Activated T-helper 1 cell treated with anti-CD3 and anti-CD28 coated beads, Interleukin-12 subunit alpha, Interleukin-12 subunit beta, Interleukin-2, Interleukin-4 antibody, amounts not matched to agents 30 ng/mL and 10 ng/mL and 1 ng/mL, durations not matched to agents 14 hours and 24 hours and 36 hours (primary cell): ENCODE data around the gene PTH2. TPM values are rescaled to one million over a fixed set of nuclear protein-coding genes. Genes with fewer than 3 reads are reported as not detected.
A peak's percentile ranks its signal among the peaks of the same experiment; 100 is the strongest.
"Not testable (repeated sequence)": the region's sequence is repeated elsewhere in the genome, so short reads cannot be mapped to it uniquely, and the experiment has no call there.

Source experiments
- DNase-seq: peaks from one replicate; pipeline ENCODE4 v3.0.0; 2021; ENCODE audit warnings: low spot score
- H3K27ac Mint-ChIP-seq: one replicate; pipeline ENCODE4 v1.8.0; 2021; ENCODE audit warnings: mild to moderate bottlenecking, mixed read lengths
- H3K27me3 Mint-ChIP-seq: one replicate; pipeline ENCODE4 v1.8.0; 2022; ENCODE audit warnings: mild to moderate bottlenecking, moderate library complexity, mixed read lengths; ENCODE audit not compliant: insufficient read depth
- H3K36me3 Mint-ChIP-seq: one replicate; pipeline ENCODE4 v1.8.0; 2021; ENCODE audit warnings: low read depth, mixed read lengths
- H3K4me1 Mint-ChIP-seq: one replicate; pipeline ENCODE4 v1.8.0; 2021; ENCODE audit warnings: low read depth, mixed read lengths
- H3K4me3 Mint-ChIP-seq: one replicate; pipeline ENCODE4 v1.8.0; 2021; ENCODE audit warnings: mild to moderate bottlenecking, moderate library complexity, mixed read lengths
- H3K9me3 Mint-ChIP-seq: one replicate; pipeline ENCODE4 v1.8.0; 2021; ENCODE audit warnings: mixed read lengths
- intact Hi-C: fragments of 100-400 bp; cut with micrococcal nuclease; formaldehyde crosslinking; loops from one replicate; pipeline ENCODE4 v1.15.1; 2024
- total RNA-seq: library from RNA; stranded (reverse); gene quantifications from 2 replicates; pipeline ENCODE4 v1.2.3, GENCODE V29; 2022

PTH2 gene
- total RNA-seq, 1 donor from 2014 or later: not detected

GRCh38 chr19:49391581-49392399 lies 31.5 kb downstream of the PTH2 start:
- Mint-ChIP-seq H3K27ac (peak overlapping the region; percentile 5), H3K27me3 (peaks cover 3% of the 10 kb centered on the region), H3K36me3 (no peaks in the 10 kb centered on the region), H3K4me3 (no peak overlapping the region), H3K4me1 (peaks cover 12% of the 10 kb centered on the region), H3K9me3 (no peaks in the 10 kb centered on the region)
- DNase-seq: peak; percentile 71
- intact Hi-C loops: loop anchor here (1.0 to 2.0 kb wide), 6 partner anchors 16 to 155 kb away; no protein-coding TSS in a partner anchor

GRCh38 chr19:49390929-49391359 lies 32.3 kb downstream of the PTH2 start:
- Mint-ChIP-seq H3K27me3 (peaks cover 3% of the 10 kb centered on the region), H3K4me3 (no peak overlapping the region), H3K4me1 (peaks cover 12% of the 10 kb centered on the region), H3K27ac (no peak overlapping the region), H3K9me3 (no peaks in the 10 kb centered on the region), H3K36me3 (no peaks in the 10 kb centered on the region)
- DNase-seq: no peak
- intact Hi-C loops: no loop called here

- no peak for DNase-seq
- no peak overlapping the region for H3K27ac Mint-ChIP-seq
- H3K36me3 Mint-ChIP-seq: no peaks in the 10 kb centered on the region
- H3K4me3 Mint-ChIP-seq: no peak overlapping the region
- H3K9me3 Mint-ChIP-seq: no peaks in the 10 kb centered on the region
- intact Hi-C loops: no loop called here
- H3K27me3 Mint-ChIP-seq: peaks cover 3% of the 10 kb centered on the region
- peaks cover 12% of the 10 kb centered on the region for H3K4me1 Mint-ChIP-seq
Measured at GRCh38 chr19:49390131-49390928, 32.9 kb downstream of the PTH2 start.

- no peak for DNase-seq
- intact Hi-C loops: no loop called here
- Mint-ChIP-seq H3K4me1 (peaks cover 12% of the 10 kb centered on the region), H3K27ac (no peak overlapping the region), H3K4me3 (no peak overlapping the region), H3K9me3 (no peaks in the 10 kb centered on the region), H3K27me3 (peaks cover 3% of the 10 kb centered on the region), H3K36me3 (no peaks in the 10 kb centered on the region)
Measured at GRCh38 chr19:49389406-49389805, 33.8 kb downstream of the PTH2 start.

- intact Hi-C loops: no loop called here
- H3K9me3 Mint-ChIP-seq: peaks cover 4% of the 10 kb centered on the region
- H3K4me3 Mint-ChIP-seq: no peak within 1 kb of the TSS
Measured at GRCh38 chr19:49387936-49388372, 35.3 kb downstream of the PTH2 start, which contains the start of gene KASH5. KASH5 (plus strand) TSS chr19:49388249; CDS start chr19:49390884, 2,635 bp downstream.

GRCh38 chr19:49383599-49383998 lies 39.6 kb downstream of the PTH2 start:
- H3K36me3 Mint-ChIP-seq: no peaks in the 10 kb centered on the region
- H3K27me3 Mint-ChIP-seq: peaks cover 12% of the 10 kb centered on the region
- no peaks in the 10 kb centered on the region for H3K4me1 Mint-ChIP-seq
- no peak for DNase-seq
- no peak overlapping the region for H3K4me3 Mint-ChIP-seq
- H3K9me3 Mint-ChIP-seq: peaks cover 10% of the 10 kb centered on the region
- no peak overlapping the region for H3K27ac Mint-ChIP-seq
- intact Hi-C loops: no loop called here

More at GRCh38 chr19:49387936-49388372, 35.3 kb downstream of the PTH2 start, which contains the start of gene KASH5:
- Mint-ChIP-seq H3K4me1 (peaks cover 12% of the 10 kb centered on the region), H3K27ac (no peak within 1 kb of the TSS), H3K27me3 (peaks cover 8% of the 10 kb centered on the region), H3K36me3 (no peaks in the 10 kb centered on the region)
- DNase-seq: peak; percentile 62

- intact Hi-C loops: no loop called here
- Mint-ChIP-seq H3K27ac (no peak overlapping the region), H3K9me3 (peaks cover 10% of the 10 kb centered on the region), H3K27me3 (peaks cover 13% of the 10 kb centered on the region), H3K4me1 (no peaks in the 10 kb centered on the region), H3K36me3 (no peaks in the 10 kb centered on the region), H3K4me3 (no peak overlapping the region)
- no peak for DNase-seq
Measured at GRCh38 chr19:49382639-49383038, 40.6 kb downstream of the PTH2 start.

- Mint-ChIP-seq H3K27ac (no peak overlapping the region), H3K4me1 (no peaks in the 10 kb centered on the region), H3K9me3 (peaks cover 10% of the 10 kb centered on the region), H3K27me3 (peaks cover 13% of the 10 kb centered on the region), H3K4me3 (no peak overlapping the region), H3K36me3 (no peaks in the 10 kb centered on the region)
- DNase-seq: no peak
- intact Hi-C loops: no loop called here
Measured at GRCh38 chr19:49380391-49380790, 42.9 kb downstream of the PTH2 start.

GRCh38 chr19:49378512-49378911 lies 44.7 kb downstream of the PTH2 start:
- DNase-seq: no peak
- Mint-ChIP-seq H3K4me3 (no peak overlapping the region), H3K4me1 (no peaks in the 10 kb centered on the region), H3K27me3 (peaks cover 9% of the 10 kb centered on the region), H3K36me3 (no peaks in the 10 kb centered on the region), H3K27ac (no peak overlapping the region), H3K9me3 (peaks cover 7% of the 10 kb centered on the region)
- intact Hi-C loops: no loop called here

GRCh38 chr19:49374665-49375434 lies 48.4 kb downstream of the PTH2 start:
- peaks cover 4% of the 10 kb centered on the region for H3K9me3 Mint-ChIP-seq
- H3K4me3 Mint-ChIP-seq: no peak overlapping the region
- peaks cover 10% of the 10 kb centered on the region for H3K27me3 Mint-ChIP-seq

GRCh38 chr19:49373174-49373573 lies 50.1 kb downstream of the PTH2 start:
- H3K36me3 Mint-ChIP-seq, H3K4me3 Mint-ChIP-seq, DNase-seq, intact Hi-C loops, H3K27ac Mint-ChIP-seq, H3K4me1 Mint-ChIP-seq: not testable (repeated sequence)
- Mint-ChIP-seq H3K27me3 (peaks cover 12% of the 10 kb centered on the region), H3K9me3 (peaks cover 13% of the 10 kb centered on the region)

More at GRCh38 chr19:49374665-49375434, 48.4 kb downstream of the PTH2 start:
- H3K27ac Mint-ChIP-seq: no peak overlapping the region
- intact Hi-C loops: no loop called here
- no peaks in the 10 kb centered on the region for H3K36me3 Mint-ChIP-seq
- DNase-seq: no peak
- H3K4me1 Mint-ChIP-seq: no peaks in the 10 kb centered on the region
